Dermis blood vessel endothelial cell (primary cell): ENCODE measurements around the gene COL21A1. TPM values are rescaled to one million over a fixed set of nuclear protein-coding genes. Genes with fewer than 3 reads are reported as not detected.
A peak's percentile ranks its signal among the peaks of the same experiment; 100 is the strongest.
"Not testable (repeated sequence)": the region's sequence is repeated elsewhere in the genome, so short reads cannot be mapped to it uniquely, and the experiment has no call there.

Experiments
- DNase-seq: peaks from one replicate; pipeline ENCODE4 v3.0.0; 2010
- total RNA-seq: library from RNA; depleted of rRNA; stranded (reverse); fragments of >200 nt; gene quantifications from 2 replicates; pipeline ENCODE4 v1.2.3, GENCODE V29; 2014

Gene COL21A1
- total RNA-seq, 1 donor from 2014 or later, result 0.34 TPM

- no peak for DNase-seq
Measured at GRCh38 chr6:56043076-56043475, 204.3 kb downstream of the COL21A1 start.

DNA sequence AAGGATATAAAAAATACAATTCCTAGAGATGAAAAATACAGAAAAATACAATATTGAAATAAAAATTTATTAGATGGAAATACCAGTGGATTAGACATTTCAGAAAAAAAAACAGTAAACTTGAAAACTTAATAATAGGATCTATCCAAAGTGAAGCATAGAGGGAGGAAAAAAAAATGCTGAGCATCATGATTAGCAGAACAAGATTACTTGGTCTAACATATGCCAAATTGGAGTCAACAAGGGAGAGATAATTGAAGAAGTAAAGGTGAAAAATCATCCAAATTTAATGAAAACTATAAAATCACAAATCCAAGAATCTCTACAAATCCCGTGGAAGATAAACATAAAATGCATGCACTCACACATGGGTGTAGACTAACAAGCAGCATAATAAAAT lies 205.8 kb downstream of the COL21A1 start:
- no peak for DNase-seq

DNA sequence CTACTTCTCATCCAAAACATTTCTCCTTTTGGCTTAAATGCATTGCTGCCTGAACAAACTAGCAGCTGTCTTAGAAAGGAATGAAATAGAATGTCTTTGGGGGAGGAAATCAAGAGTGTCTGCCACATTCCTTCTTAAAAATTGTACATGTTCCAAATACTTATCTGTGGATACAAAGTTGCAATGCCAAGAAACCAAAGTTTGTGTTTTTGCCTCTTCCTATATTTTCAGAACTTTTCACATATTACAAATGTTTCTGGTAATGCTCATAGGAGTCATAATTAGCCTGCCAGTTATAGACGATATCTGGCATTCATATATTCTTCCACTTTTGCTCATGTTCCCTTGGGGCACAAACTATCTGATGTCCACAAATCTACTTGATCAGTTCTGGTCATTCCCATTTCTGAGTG lies 206.5 kb downstream of the COL21A1 start:
- DNase-seq, result no peak

DNA sequence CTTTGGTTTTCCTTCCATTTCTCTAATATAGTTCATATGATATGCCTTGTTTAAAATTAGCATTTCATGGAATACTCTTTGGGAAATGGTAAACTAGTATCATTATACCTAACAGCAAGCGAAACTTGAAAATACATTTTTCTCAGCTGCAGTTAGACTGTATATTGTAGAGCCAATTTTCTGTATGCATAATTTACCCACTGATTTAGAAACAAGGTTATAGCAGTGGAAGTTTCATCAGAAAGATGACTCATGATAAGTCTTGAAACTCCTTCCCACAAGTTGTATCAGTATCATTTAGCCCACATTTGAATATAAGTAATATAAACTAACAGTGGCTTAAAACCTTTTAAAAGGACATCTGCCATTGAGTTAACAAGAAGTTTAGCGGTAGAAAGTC lies 207.2 kb downstream of the COL21A1 start:
- DNase-seq, result no peak

DNA sequence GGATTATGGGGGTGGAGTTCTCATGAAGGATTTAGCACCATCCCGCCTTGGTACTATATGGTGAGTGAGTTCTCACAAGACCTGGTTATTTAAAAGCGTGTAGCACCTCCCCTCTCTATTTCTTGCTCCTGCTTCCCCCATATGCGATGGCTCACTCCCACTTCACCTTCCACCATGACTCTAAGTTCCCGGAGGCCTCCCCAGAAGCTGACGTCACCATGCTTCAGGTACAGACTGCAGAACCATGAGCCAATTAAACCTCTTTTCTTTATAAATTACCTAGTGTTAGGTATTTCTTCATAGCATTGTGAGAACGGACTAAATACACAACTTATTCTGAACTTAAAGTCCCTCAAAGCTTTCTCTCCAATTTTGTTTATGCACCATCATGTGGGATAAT lies 208.6 kb downstream of the COL21A1 start:
- DNase-seq, result no peak

DNA sequence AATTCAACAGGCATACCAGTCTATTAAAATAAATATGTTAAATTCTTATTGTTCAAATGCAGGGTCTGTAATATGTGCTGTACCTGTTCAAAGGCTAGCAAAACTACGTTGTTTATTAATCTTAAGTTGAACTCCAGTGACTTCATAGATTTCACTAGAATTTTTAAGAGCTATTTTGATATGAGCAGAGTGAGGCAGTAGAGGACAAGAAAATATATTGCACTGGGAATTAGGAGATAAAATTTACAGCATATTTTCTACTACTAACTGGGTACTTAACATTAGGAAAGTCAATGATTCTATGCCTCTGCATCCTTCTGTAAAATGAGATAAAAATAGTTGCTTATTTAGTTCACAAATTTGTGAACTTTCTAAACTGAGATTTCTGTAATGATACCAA lies 209.8 kb downstream of the COL21A1 start:
- DNase-seq, result no peak

- DNase-seq, result no peak
Measured at GRCh38 chr6:56036916-56037600, 210.3 kb downstream of the COL21A1 start.

- no peak for DNase-seq
Measured at GRCh38 chr6:56033401-56033800, 214.0 kb downstream of the COL21A1 start.

DNA sequence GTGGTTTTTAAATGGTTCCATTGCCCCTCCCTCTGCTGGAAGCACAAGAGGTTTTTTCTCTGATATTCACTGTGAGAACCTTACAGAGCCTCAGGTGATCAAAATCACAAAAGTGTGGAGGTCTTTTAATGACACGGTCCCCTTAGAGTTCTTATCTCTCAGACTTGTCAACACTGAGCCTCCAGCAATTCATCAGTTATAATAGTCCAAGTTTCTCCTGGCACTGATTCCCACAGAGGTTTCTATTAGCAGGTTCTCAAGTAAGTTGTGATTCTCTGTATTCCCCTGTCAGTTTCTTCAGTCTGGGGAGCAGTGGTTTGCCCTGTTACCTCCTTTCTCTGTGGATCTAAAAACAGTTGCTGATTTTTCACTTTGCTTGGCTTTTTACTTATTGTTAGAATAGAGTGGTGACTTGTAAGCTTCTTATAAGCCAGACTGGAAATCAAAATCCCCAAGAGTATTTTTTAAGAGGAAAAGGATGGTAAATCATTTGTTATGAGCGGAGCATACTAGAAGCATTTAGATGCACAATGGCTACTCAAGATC lies 214.6 kb downstream of the COL21A1 start:
- DNase-seq, result no peak

DNA sequence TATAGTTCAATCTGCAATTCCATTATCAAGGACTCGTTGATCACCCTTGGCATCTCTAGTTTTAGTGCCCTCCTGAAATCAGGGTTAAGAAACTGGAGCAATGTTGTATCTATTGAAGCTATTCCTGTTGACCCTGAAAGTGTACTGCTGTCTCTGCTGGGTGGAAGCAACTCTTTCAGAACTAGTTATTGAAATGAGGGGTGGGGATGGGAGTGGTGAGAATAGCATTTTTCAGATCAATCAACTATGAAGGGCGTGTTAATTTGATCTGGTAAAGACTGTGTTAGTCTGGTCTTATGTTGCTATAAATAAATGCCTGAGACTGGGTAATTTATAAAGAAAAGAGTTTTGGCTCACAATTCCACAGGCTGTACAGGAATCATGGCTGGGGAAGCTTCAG lies 219.5 kb downstream of the COL21A1 start:
- DNase-seq, result no peak

DNA sequence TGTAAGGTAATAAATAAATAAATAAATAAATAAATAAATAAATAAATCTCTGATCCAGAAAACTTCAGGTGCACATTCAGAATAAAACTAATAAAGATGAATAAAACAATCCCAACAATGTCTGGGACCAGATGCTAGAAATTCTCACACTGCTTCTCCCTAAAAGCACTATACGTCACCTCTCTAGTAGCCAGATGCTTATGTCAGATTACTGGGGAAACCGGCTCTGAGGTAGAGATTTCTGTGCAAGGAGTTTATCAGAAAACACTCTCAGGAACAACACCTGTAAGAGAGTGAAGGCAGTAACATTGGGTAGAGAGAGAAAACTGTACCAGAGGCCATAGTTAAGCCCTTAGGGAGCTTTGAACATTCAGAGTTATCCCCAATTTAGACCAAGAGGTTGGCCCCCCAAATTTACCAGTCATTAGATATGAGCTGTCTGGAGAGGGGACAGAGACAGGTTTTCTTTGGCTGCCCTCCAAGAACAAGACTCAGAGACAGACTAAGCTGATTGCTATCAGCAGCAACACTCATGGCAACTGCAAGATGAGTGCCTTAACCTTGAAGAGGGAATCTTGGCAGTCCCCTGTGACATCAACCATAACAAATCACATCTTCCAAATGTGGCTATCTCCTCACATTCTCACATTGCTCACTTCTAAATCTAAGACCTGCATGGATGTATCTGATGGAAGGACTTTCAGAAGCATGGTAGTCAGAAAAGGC lies 220.8 kb downstream of the COL21A1 start:
- DNase-seq, result peak; percentile 62

- DNase-seq, result peak; percentile 83
Measured at GRCh38 chr6:56025795-56026194, 221.6 kb downstream of the COL21A1 start.

- peak; percentile 63 for DNase-seq
Measured at GRCh38 chr6:56024931-56025330, 222.4 kb downstream of the COL21A1 start.

- no peak for DNase-seq
Measured at GRCh38 chr6:56023829-56024228, 223.6 kb downstream of the COL21A1 start.

GRCh38 chr6:56022678-56023077 lies 224.7 kb downstream of the COL21A1 start:
- DNase-seq, result no peak

- DNase-seq, result no peak
Measured at GRCh38 chr6:56021943-56022342, 225.4 kb downstream of the COL21A1 start.

DNA sequence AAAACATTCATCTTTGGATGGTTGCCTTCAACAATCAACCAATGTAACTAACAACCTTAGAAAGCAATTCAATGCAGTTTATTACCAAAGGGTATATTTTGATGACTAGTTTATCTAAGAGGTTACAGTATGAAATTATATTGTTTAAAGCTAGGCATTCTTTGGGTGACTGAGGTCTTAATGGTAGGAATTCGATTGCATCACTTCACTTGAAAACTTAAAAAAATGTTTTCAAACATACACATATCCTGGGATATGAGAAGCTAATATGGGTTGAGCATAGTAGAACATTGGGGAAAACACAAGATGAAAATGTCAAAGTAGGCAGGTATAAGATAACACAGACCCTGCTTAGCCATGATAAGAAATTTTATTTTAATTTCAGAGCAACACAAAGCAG lies 227.4 kb downstream of the COL21A1 start:
- no peak for DNase-seq

GRCh38 chr6:56017198-56017597 lies 230.2 kb downstream of the COL21A1 start:
- no peak for DNase-seq

- DNase-seq, result not testable (repeated sequence)
Measured at GRCh38 chr6:56014039-56014438, 233.3 kb downstream of the COL21A1 start.

- DNase-seq, result no peak
Measured at GRCh38 chr6:56009636-56010035, 237.7 kb downstream of the COL21A1 start.
